ENCODE measurements around the gene CISTR.

DNA sequence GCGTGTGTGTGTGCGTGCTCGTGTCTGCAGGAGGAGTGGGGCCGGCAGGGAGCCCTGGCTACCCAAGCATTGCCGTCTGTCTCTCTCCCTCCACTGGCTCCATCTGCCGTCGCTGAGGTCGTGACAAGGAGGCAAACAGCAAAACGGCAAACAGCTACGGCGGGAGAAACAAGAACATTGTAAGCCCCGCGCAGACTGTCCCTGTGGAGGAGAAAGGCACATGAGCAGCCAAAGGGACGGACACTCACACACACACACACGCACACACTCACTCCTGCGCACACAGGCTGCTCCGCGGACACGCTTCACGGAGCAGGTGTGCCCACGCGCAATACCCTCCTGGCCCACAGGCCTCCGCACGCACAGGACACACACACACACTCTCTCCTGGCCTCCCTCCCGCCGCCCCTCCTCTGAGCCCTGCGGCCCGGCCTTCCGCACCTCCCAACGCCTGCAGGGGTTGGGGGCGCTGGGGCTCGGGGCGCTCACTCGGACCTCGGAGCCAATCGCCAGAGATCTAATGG, 905 bp downstream of the CISTR start:
- TF ChIP-seq, protein P1, sequence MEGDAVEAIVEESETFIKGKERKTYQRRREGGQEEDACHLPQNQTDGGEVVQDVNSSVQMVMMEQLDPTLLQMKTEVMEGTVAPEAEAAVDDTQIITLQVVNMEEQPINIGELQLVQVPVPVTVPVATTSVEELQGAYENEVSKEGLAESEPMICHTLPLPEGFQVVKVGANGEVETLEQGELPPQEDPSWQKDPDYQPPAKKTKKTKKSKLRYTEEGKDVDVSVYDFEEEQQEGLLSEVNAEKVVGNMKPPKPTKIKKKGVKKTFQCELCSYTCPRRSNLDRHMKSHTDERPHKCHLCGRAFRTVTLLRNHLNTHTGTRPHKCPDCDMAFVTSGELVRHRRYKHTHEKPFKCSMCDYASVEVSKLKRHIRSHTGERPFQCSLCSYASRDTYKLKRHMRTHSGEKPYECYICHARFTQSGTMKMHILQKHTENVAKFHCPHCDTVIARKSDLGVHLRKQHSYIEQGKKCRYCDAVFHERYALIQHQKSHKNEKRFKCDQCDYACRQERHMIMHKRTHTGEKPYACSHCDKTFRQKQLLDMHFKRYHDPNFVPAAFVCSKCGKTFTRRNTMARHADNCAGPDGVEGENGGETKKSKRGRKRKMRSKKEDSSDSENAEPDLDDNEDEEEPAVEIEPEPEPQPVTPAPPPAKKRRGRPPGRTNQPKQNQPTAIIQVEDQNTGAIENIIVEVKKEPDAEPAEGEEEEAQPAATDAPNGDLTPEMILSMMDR (IDR thresholded peaks at IDR 0.05; ENCODE audit: poor library complexity, severe bottlenecking) = peak; percentile 19
- TF ChIP-seq MXI1 (conservative IDR thresholded peaks at IDR 0.05; ENCODE audit: poor library complexity, severe bottlenecking) (peak; percentile 32), RAD21 (conservative IDR thresholded peaks at IDR 0.05) (no peak), EP300 (conservative IDR thresholded peaks at IDR 0.05; ENCODE audit: poor library complexity, severe bottlenecking) (no peak), TAF1 (IDR thresholded peaks at IDR 0.05; ENCODE audit: low read depth) (no peak), POLR2AphosphoS5 (IDR thresholded peaks at IDR 0.05) (peak; percentile 61), EZH2 (IDR thresholded peaks at IDR 0.05; ENCODE audit: borderline replicate concordance, insufficient read depth, low read length, poor library complexity, severe bottlenecking) (no peak), SMC3 (conservative IDR thresholded peaks at IDR 0.05; ENCODE audit: poor library complexity) (no peak)
- TF ChIP-seq, protein P2, sequence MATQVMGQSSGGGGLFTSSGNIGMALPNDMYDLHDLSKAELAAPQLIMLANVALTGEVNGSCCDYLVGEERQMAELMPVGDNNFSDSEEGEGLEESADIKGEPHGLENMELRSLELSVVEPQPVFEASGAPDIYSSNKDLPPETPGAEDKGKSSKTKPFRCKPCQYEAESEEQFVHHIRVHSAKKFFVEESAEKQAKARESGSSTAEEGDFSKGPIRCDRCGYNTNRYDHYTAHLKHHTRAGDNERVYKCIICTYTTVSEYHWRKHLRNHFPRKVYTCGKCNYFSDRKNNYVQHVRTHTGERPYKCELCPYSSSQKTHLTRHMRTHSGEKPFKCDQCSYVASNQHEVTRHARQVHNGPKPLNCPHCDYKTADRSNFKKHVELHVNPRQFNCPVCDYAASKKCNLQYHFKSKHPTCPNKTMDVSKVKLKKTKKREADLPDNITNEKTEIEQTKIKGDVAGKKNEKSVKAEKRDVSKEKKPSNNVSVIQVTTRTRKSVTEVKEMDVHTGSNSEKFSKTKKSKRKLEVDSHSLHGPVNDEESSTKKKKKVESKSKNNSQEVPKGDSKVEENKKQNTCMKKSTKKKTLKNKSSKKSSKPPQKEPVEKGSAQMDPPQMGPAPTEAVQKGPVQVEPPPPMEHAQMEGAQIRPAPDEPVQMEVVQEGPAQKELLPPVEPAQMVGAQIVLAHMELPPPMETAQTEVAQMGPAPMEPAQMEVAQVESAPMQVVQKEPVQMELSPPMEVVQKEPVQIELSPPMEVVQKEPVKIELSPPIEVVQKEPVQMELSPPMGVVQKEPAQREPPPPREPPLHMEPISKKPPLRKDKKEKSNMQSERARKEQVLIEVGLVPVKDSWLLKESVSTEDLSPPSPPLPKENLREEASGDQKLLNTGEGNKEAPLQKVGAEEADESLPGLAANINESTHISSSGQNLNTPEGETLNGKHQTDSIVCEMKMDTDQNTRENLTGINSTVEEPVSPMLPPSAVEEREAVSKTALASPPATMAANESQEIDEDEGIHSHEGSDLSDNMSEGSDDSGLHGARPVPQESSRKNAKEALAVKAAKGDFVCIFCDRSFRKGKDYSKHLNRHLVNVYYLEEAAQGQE (IDR thresholded peaks at IDR 0.05; ENCODE audit: borderline replicate concordance) = no peak

Measured in neural cell (in vitro differentiated cells).